Bronchus fibroblast of lung (primary cell): ENCODE results near the gene EPS15. TPM values are rescaled to one million over a fixed set of nuclear protein-coding genes. Genes with fewer than 3 reads are reported as not detected.

Experiments used
- total RNA-seq: library from RNA; depleted of rRNA; stranded (reverse); fragments of >200 nt; gene quantifications from 2 replicates; pipeline ENCODE4 v1.2.3, GENCODE V29; 2015

Gene EPS15
- 22.9 and 25.4 TPM in 2 replicates for total RNA-seq

DNA sequence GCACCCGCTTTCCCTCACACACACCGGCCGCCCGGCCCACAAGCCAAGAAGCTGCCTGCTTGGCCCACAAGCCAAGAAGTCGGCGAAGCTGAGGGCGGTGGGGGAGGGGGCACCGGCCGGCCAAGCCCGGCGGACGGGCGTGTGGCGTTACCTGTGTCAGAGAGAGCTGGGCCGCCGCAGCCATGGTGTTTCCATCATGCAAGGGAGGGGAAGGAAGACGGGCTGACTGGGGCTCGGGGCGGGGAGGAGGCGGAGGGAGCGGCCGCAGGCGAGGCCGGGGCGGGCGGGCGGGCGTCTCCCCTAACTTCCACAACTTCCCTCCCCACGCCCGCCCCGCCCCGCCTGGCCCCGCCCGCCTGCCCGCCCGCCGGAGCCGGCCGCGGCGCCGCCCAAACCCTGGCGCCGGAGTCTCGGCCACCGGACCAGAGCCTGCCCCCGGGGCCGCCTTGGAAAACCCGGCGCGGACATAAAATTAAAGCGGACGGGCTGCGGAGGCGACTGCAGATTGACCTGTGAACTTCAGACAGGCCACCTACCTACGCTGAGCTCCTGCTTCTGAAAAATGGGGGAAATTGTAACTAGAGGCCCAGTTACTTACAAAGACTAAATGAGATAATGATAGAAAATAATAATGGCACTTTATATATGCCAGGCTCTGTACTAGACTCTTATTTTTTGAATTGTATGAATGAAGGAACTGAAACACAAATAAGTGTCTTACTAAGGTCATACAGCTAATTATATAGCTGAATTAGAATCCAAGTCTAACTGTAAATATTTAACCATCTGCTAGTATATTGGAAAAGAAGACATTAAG lies at the start of gene EPS15:
Gene EPS15, minus strand, starts transcription at position 219 of the 817 bp plus-strand sequence. Its CDS starts 35 bp downstream, at position 184.

DNA sequence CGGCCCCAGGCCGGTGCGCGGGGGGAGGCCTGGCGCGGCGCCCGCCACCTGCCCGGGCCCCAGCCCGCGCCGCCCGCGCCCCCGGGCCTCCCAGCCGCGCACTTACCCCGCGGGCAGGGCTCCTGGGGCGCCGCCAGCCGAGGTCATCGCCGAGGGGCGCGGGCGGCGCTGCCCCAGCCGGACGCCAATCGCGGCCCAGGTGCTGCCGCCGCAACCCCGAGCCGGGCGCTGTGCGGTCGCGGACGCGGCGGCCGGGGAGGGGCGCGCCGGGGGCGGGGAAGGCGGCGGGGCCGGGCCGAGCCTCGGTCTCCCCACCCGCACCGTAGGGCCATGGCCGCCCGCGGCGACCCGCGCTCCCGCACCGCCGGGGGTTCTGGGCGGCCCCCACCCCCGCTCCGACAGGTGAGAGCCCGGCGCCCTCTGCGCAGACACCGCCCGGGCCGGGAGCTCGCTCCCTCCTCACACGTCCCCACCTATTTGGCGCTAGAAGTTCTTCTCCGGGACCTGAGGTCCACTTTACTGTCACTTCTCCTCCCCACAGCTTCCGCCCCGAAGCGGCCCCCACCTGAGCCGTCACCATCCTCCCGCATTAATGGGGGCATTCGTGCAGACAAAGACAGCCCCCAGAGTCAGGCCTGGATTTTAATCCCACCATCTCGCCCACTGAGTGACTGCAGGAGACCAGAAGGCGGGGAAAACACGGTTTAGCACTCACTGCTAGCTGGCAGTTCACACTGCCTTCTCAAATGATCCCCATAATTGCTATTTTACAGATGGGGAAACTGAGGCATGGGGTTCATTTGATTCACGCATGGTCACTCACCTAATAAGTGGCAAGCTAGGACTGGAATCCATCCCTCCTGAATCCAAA lies 188.5 kb downstream of the EPS15 start, which contains the start of gene TTC39A:
Gene TTC39A, minus strand, starts transcription at position 232 of the 871 bp plus-strand sequence. Its CDS starts 85 bp downstream, at position 147.

Other genes starting within 250 kb of the EPS15 start
- gene TTC39A, start 188.7 kb downstream of the EPS15 start, total RNA-seq: 0.30 TPM in 1 of 2 replicates, not detected in the other
- 48.9 and 59.5 TPM in 2 replicates for gene OSBPL9, start 97.8 kb upstream of the EPS15 start, total RNA-seq